Right atrium auricular region (tissue), 2 donors: ENCODE data around the gene PIGZ. TPM values are rescaled to one million over a fixed set of nuclear protein-coding genes. Genes with fewer than 3 reads are reported as not detected.

Experiments used
- DNase-seq: peaks from one replicate; pipeline ENCODE4 v3.0.0-alpha.2; 2019; ENCODE audit warnings: low spot score
- H3K27ac ChIP-seq, 2 donors: fragments of 200-600 bp; sonication (generic); 1 replicate in 1 of 2; 2 replicates in 1 of 2; pipeline ENCODE4 v1.5.1; 2016 to 2019
- H3K27me3 ChIP-seq, 2 donors: fragments of 200-600 bp; sonication (generic); one replicate each; pipeline versions ENCODE4 v1.5.1 to v1.6.0; 2017 to 2019
- H3K36me3 ChIP-seq: fragments of 200-600 bp; sonication (generic); one replicate; pipeline ENCODE4 v1.5.1; 2016
- H3K4me1 ChIP-seq, 2 donors: fragments of 200-600 bp; sonication (generic); one replicate each; pipeline versions ENCODE4 v1.5.1 to v1.6.0; 2017 to 2019
- H3K4me3 ChIP-seq, 2 donors: fragments of 200-600 bp; sonication (generic); 1 replicate in 1 of 2; 2 replicates in 1 of 2; pipeline ENCODE4 v1.5.1; 2017 to 2019; ENCODE audit warnings: mild to moderate bottlenecking in 1 of 2, moderate library complexity in 1 of 2
- H3K9me3 ChIP-seq, 2 donors: fragments of 200-600 bp; sonication (generic); one replicate each; pipeline ENCODE4 v1.5.1; 2019
- CTCF ChIP-seq, 2 donors: fragments of 200-600 bp; sonication (generic); IDR thresholded peaks; one replicate each; pipeline ENCODE4 v1.5.1; 2019; ENCODE audit warnings: antibody characterized with exemption in 2 of 2
- total RNA-seq, 2 donors: library from RNA; depleted of rRNA; stranded (reverse); fragments of >200 nt; gene quantifications; one replicate each; pipeline ENCODE4 v1.1.0, GENCODE V29; 2016

The PIGZ gene
- total RNA-seq, 2 donors from 2014 or later = 5.4 to 7.0 TPM

- H3K27ac ChIP-seq = no peak overlapping the region
- peaks cover 0 to 14% of the 10 kb centered on the region in 2 donors for H3K4me1 ChIP-seq
- H3K4me3 ChIP-seq = no peak overlapping the region
- no peaks in the 10 kb centered on the region for H3K36me3 ChIP-seq
- no peaks in the 10 kb centered on the region for H3K9me3 ChIP-seq
- H3K27me3 ChIP-seq = no peaks in the 10 kb centered on the region
- DNase-seq = no peak
- no peak for TF ChIP-seq CTCF (IDR thresholded peaks at IDR 0.05)
These were observed 3.4 kb downstream of the PIGZ start for GRCh38 chr3:196965112-196965803.

DNA sequence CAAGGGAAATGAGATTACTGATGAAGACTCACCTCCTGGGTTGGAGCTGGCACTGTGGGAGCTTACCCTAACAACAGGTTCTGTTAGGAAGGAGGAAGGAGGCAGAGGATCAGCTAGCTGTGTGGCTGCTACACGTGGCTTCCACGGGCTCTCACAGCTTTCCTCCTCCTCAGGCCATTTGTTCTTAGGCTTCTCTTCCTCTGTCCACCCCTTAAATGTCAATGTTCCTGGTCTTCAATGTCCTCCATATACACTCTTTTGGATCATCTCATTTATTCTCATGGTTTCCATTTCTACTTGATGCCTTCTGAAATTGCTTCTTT, 5.0 kb downstream of the PIGZ start:
- Histone ChIP-seq H3K27ac (no peak overlapping the region), H3K36me3 (no peaks in the 10 kb centered on the region), H3K4me3 (no peak overlapping the region), H3K9me3 (no peaks in the 10 kb centered on the region), H3K4me1 (peaks cover 0 to 14% of the 10 kb centered on the region in 2 donors), H3K27me3 (no peaks in the 10 kb centered on the region)
- no peak for DNase-seq
- no peak for TF ChIP-seq CTCF (IDR thresholded peaks at IDR 0.05)

- no peak for TF ChIP-seq CTCF (IDR thresholded peaks at IDR 0.05)
- no peak for DNase-seq
- no peaks in the 10 kb centered on the region for H3K9me3 ChIP-seq
These were observed 5.6 kb downstream of the PIGZ start for GRCh38 chr3:196962930-196963630.

GRCh38 chr3:196962108-196962929, 6.3 kb downstream of the PIGZ start:
- Histone ChIP-seq H3K36me3 (no peaks in the 10 kb centered on the region), H3K27ac (no peak overlapping the region), H3K4me3 (no peak overlapping the region), H3K27me3 (no peaks in the 10 kb centered on the region), H3K4me1 (peaks cover 0 to 3% of the 10 kb centered on the region in 2 donors), H3K9me3 (no peaks in the 10 kb centered on the region)
- DNase-seq = no peak
- no peak for TF ChIP-seq CTCF (IDR thresholded peaks at IDR 0.05)

More at GRCh38 chr3:196962930-196963630, 5.6 kb downstream of the PIGZ start:
- Histone ChIP-seq H3K27ac (no peak overlapping the region), H3K27me3 (no peaks in the 10 kb centered on the region), H3K4me1 (peaks cover 0 to 11% of the 10 kb centered on the region in 2 donors), H3K36me3 (no peaks in the 10 kb centered on the region), H3K4me3 (no peak overlapping the region)

DNA sequence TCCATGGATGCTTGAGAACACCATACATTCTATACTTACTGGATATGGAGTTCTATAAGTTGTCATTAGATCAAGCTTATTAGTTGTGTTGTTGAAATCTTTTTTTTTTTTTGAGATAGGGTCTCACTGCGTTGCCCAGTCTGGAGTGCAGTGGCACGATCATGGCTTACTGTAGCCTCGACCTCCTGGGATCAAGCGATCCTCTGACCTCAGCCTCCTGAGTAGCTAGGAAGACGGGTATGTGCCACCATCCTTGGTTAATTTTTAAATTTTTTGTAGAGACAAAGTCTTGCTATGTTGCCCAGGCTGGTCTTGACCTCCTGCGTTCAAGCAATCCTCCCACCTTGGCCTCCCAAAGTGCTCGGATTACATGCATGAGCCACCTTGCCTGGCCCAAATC, 13.8 kb downstream of the PIGZ start:
- TF ChIP-seq CTCF (IDR thresholded peaks at IDR 0.05) = no peak
- Histone ChIP-seq H3K27ac (no peak overlapping the region), H3K4me1 (no peaks in the 10 kb centered on the region), H3K9me3 (no peaks in the 10 kb centered on the region), H3K36me3 (no peaks in the 10 kb centered on the region), H3K4me3 (no peak overlapping the region), H3K27me3 (no peaks in the 10 kb centered on the region)
- DNase-seq = no peak
